K562 (cell line): Measurements from ENCODE around the gene TRABD2B. TPM values are rescaled to one million over a fixed set of nuclear protein-coding genes. Genes with fewer than 3 reads are reported as not detected.

Experiments
- ATAC-seq: fragments of 200-7000 bp; cut with Tn5 transposase; 3 replicates; pipeline ENCODE4 v1.9.1; 2020; ENCODE audit warnings: moderate library complexity
- BruUV-seq: library from RNA; stranded (reverse); fragments of 400-500 nt; replicated peaks from 2 replicates; lab custom pipeline; 2021; lab: Mats Ljungman, UMichigan
- CTCF ChIA-PET: fragments of 300-600 bp; formaldehyde crosslinking; extraction: SDS; loops from one replicate; lab custom pipeline; 2021; ENCODE audit warnings: low intra/inter-chr PET ratio; lab: Yijun Ruan, JAX
- POLR2A ChIA-PET: fragments of 300-600, 350-650 bp; sonication (Branson Sonifier 250); formaldehyde crosslinking; extraction: SDS; loops from one replicate; lab custom pipeline; 2021; ENCODE audit warnings: antibody characterized with exemption, inconsistent platforms; lab: Yijun Ruan, JAX
- DNase-seq, 4 experiments: peaks; one replicate each; pipeline versions ENCODE4 v3.0.0 to v3.0.0-alpha.2; 2011 to 2018; ENCODE audit warnings: low spot score in 3 of 4, mixed read lengths in 3 of 4; ENCODE audit errors: extremely low read depth in 1 of 4
- FAIRE-seq: peaks from 2 replicates; lab custom pipeline; 2011; peaks lifted over from hg19 to GRCh38; lab: Jason Lieb, UNC
- H2AFZ ChIP-seq: 2 replicates; pipeline ENCODE4 v1.6.0; 2011; ENCODE audit warnings: low read depth, low read length, control low read depth, inconsistent platforms
- H3K27ac ChIP-seq: fragments of 200-600 bp; 3 replicates; pipeline ENCODE4 v1.8.0; 2011; ENCODE audit warnings: low read depth, mild to moderate bottlenecking, control low read depth, inconsistent platforms, low read length, moderate library complexity, mixed read lengths; ENCODE audit errors: extremely low read depth
- H3K27me3 ChIP-seq, 2 experiments: fragments of 300-600 bp in 1 of 2; 2 replicates in 1 of 2; 3 replicates in 1 of 2; pipeline versions ENCODE4 v1.6.0 to v1.8.0; 2011; ENCODE audit warnings: inconsistent platforms in 2 of 2, low read length in 2 of 2, mild to moderate bottlenecking in 1 of 2, mixed read lengths in 1 of 2, moderate library complexity in 1 of 2; ENCODE audit not compliant: control insufficient read depth in 2 of 2, insufficient read depth in 2 of 2
- H3K36me3 ChIP-seq: fragments of 300-600 bp; 3 replicates; pipeline ENCODE4 v1.8.0; 2011; ENCODE audit warnings: mild to moderate bottlenecking, low read length, inconsistent platforms; ENCODE audit not compliant: control insufficient read depth, insufficient read depth
- H3K4me1 ChIP-seq, 2 experiments: fragments of 200-600 bp in 1 of 2; replicated peaks in 1 of 2; 2 replicates in 1 of 2; 3 replicates in 1 of 2; pipeline versions ENCODE4 v1.5.1 to v1.8.0; 2011; ENCODE audit warnings: inconsistent platforms in 2 of 2, low read length in 2 of 2, mild to moderate bottlenecking in 1 of 2, mixed read lengths in 1 of 2, moderate library complexity in 1 of 2; ENCODE audit not compliant: control insufficient read depth in 2 of 2, insufficient read depth in 2 of 2
- H3K4me2 ChIP-seq: 2 replicates; pipeline ENCODE4 v1.6.1; 2011; ENCODE audit warnings: low read length, control low read depth, inconsistent platforms, mixed read lengths; ENCODE audit not compliant: insufficient read depth
- H3K4me3 ChIP-seq: fragments of 200-600 bp; sonication (generic), shearing (Covaris generic); 2 replicates; pipeline ENCODE4 v1.5.1; 2016; ENCODE audit warnings: control low read depth, inconsistent platforms
- H3K79me2 ChIP-seq: fragments of 200-600 bp; 3 replicates; pipeline ENCODE4 v1.8.0; 2011; ENCODE audit warnings: low read length, inconsistent platforms; ENCODE audit not compliant: control insufficient read depth, insufficient read depth
- H3K9ac ChIP-seq, 2 experiments: 2 replicates each; pipeline versions ENCODE4 v1.6.0 to v1.6.1; 2011; ENCODE audit warnings: low read depth in 2 of 2, low read length in 2 of 2, control low read depth in 1 of 2, inconsistent platforms in 1 of 2, mild to moderate bottlenecking in 1 of 2, mixed read lengths in 1 of 2; ENCODE audit not compliant: insufficient read depth in 1 of 2
- H3K9me1 ChIP-seq: one replicate; pipeline ENCODE4 v1.6.0; 2011; ENCODE audit warnings: inconsistent platforms, mild to moderate bottlenecking, low read length, moderate library complexity; ENCODE audit not compliant: control insufficient read depth, insufficient read depth
- H3K9me3 ChIP-seq: replicated peaks from 2 replicates; pipeline ENCODE4 v1.5.1; 2011; ENCODE audit warnings: low read depth, low read length, inconsistent platforms; ENCODE audit not compliant: control insufficient read depth, insufficient read depth
- H4K20me1 ChIP-seq: replicated peaks from 2 replicates; pipeline ENCODE4 v1.6.1; 2011; ENCODE audit warnings: low read length, inconsistent platforms, mixed read lengths; ENCODE audit not compliant: control insufficient read depth, insufficient read depth
- BACH1 ChIP-seq: fragments of 200-800 bp; sonication (Bioruptor generic); IDR thresholded peaks from 2 replicates; pipeline ENCODE4 v1.6.1; 2016; ENCODE audit warnings: missing genetic modification characterization, missing compliant biosample characterization
- ETV5 ChIP-seq: sonication (generic); formaldehyde crosslinking; IDR thresholded peaks from 2 replicates; pipeline ENCODE4 v1.4.0; 2020; ENCODE audit warnings: low read depth, mild to moderate bottlenecking, missing genetic modification reagents
- HNRNPUL1 ChIP-seq: fragments of 200-400 bp; formaldehyde crosslinking; IDR thresholded peaks from 2 replicates; pipeline ENCODE4 v1.6.1; 2017; ENCODE audit warnings: low read length
- MEIS2 ChIP-seq: fragments of 450-650 bp; IDR thresholded peaks from 2 replicates; pipeline ENCODE4 v1.6.1; 2014; ENCODE audit warnings: mild to moderate bottlenecking; ENCODE audit not compliant: partially characterized antibody
- NFIC ChIP-seq: fragments of 450-650 bp; IDR thresholded peaks from 2 replicates; pipeline ENCODE4 v1.6.1; 2017; ENCODE audit warnings: mild to moderate bottlenecking, inconsistent platforms
- NFIX ChIP-seq: fragments of 250-450 bp; sonication (Bioruptor Pico); IDR thresholded peaks from 2 replicates; pipeline ENCODE4 v1.4.0; 2020; ENCODE audit warnings: low read depth, mild to moderate bottlenecking, moderate library complexity
- RBM17 ChIP-seq: fragments of 200-400 bp; formaldehyde crosslinking; IDR thresholded peaks from 2 replicates; pipeline ENCODE4 v1.6.1; 2017; ENCODE audit warnings: low read depth, mild to moderate bottlenecking, low read length, borderline replicate concordance
- RFX1 ChIP-seq: fragments of 450-650 bp; IDR thresholded peaks from 2 replicates; pipeline ENCODE4 v1.6.1; 2016; ENCODE audit warnings: mild to moderate bottlenecking, moderate library complexity
- SMAD2 ChIP-seq: fragments of 150-350 bp; IDR thresholded peaks from 2 replicates; pipeline ENCODE4 v1.6.1; 2014; ENCODE audit warnings: low read depth, mild to moderate bottlenecking, low read length
- SRSF7 ChIP-seq: fragments of 200-400 bp; formaldehyde crosslinking; optimal IDR thresholded peaks from 2 replicates; pipeline ENCODE3; 2017; ENCODE audit warnings: mild to moderate bottlenecking, low read depth, low read length
- TARDBP ChIP-seq: fragments of 450-650 bp; IDR thresholded peaks from 2 replicates; pipeline ENCODE4 v1.6.1; 2016
- TCF7L2 ChIP-seq: fragments of 150-350 bp; IDR thresholded peaks from 2 replicates; pipeline ENCODE4 v1.6.1; 2016; ENCODE audit warnings: low read depth, mild to moderate bottlenecking, low read length, moderate library complexity
- ZBTB5 ChIP-seq: fragments of 450-650 bp; IDR thresholded peaks from 2 replicates; pipeline ENCODE4 v1.6.1; 2017; ENCODE audit warnings: antibody characterized with exemption
- ZNF274 ChIP-seq: IDR thresholded peaks from 2 replicates; pipeline ENCODE4 v1.6.1; 2011; ENCODE audit warnings: low read depth, mild to moderate bottlenecking, low read length, moderate library complexity, borderline replicate concordance
- WGBS: fragments of 100-300 bp; shearing (Covaris generic); methylation state at CpG from one replicate; pipeline ENCODE4 v1.1.6; 2016; ENCODE audit warnings: low coverage, mixed read lengths; ENCODE audit not compliant: insufficient coverage; ENCODE audit errors: missing lambda C conversion rate; 5-methylcytosine and 5-hydroxymethylcytosine counted together
- in situ Hi-C: fragments of 300-500 bp; cut with MboI; formaldehyde crosslinking; loops from 4 replicates; pipeline ENCODE4 v1.15.0; 2018; ENCODE audit warnings: inconsistent platforms, mixed read lengths
- intact Hi-C: fragments of 100-400 bp; cut with micrococcal nuclease; formaldehyde crosslinking; loops from 2 replicates; pipeline ENCODE4 v1.14.2; 2022
- polyA plus RNA-seq, 8 experiments: library from polyadenylated mRNA; depleted of rRNA in 4 of 8; stranded (reverse) in 5 of 8; unstranded in 3 of 8; fragments of >200 nt; fragmentation: Nextera tagmentation in 2 of 8; fragmentation: Illumina TruSeq in 1 of 8; extraction: Ambion mirVana in 2 of 8; extraction: Trizol in 1 of 8; gene quantifications; 2 replicates each; pipeline versions ENCODE4 v1.2.1 to v1.2.3, GENCODE V29; 2011 to 2014; ENCODE audit warnings: inconsistent platforms in 1 of 8, missing spikeins in 1 of 8
- total RNA-seq, 7 experiments: library from RNA; depleted of rRNA in 6 of 7; stranded (reverse); fragments of >200 nt in 6 of 7; fragmentation: Illumina TruSeq in 2 of 7; extraction: Trizol in 2 of 7; gene quantifications; 2 replicates each; pipeline versions ENCODE4 v1.2.1 to v1.2.3, GENCODE V29; 2011 to 2021; ENCODE audit warnings: low replicate concordance in 1 of 7

The TRABD2B gene
- total and polyA plus RNA-seq, 9 of the 15 experiments (the other 6 are each of a cell fraction or from before 2014, with no cell fraction given) = not detected

GRCh38 chr1:47797575-47797974, 199.6 kb downstream of the TRABD2B start:
- H3K27ac ChIP-seq = no peak overlapping the region
- no peak overlapping the region for H2AFZ ChIP-seq
- WGBS = 0% methylated on average over 2 of the region's 2 CpGs
- FAIRE-seq (no peak), ATAC-seq (no peak), DNase-seq (no peak)
- no peak overlapping the region for H3K4me3 ChIP-seq
- H3K4me1 ChIP-seq = no peaks in the 10 kb centered on the region
- H3K9me1 ChIP-seq = no peaks in the 10 kb centered on the region
- intact Hi-C loops = no loop called here
- H4K20me1 ChIP-seq = peaks cover 3% of the 10 kb centered on the region; the same call in 1 of the 2 replicates
- ChIA-PET CTCF (no interaction called here), POLR2A (no interaction called here)
- in situ Hi-C loops = no loop called here
- peaks cover 0 to 4% of the 10 kb centered on the region in 2 experiments; a peak in 1 of 5 replicates for H3K27me3 ChIP-seq
- no peak overlapping the region for H3K4me2 ChIP-seq
- H3K36me3 ChIP-seq = no peaks in the 10 kb centered on the region
- no peaks in the 10 kb centered on the region for H3K9me3 ChIP-seq
- H3K9ac ChIP-seq = no peak overlapping the region
- no peaks in the 10 kb centered on the region for H3K79me2 ChIP-seq
- no TSS peak for BruUV-seq
- TF ChIP-seq NFIC = peak; percentile 92
- TF ChIP-seq RBM17 = no peak
- no peak for TF ChIP-seq ZNF274
- no peak for TF ChIP-seq ETV5 (CRISPR knock-in tag)
- TF ChIP-seq SRSF7 = no peak
- TF ChIP-seq SMAD2 = no peak
- TF ChIP-seq NFIX (CRISPR knock-in tag) = peak; percentile 75
- no peak for TF ChIP-seq TARDBP
- TF ChIP-seq MEIS2 = peak; percentile 11
- no peak for TF ChIP-seq RFX1
- no peak for TF ChIP-seq HNRNPUL1
- TF ChIP-seq BACH1 (tag) = no peak
- no peak for TF ChIP-seq ZBTB5
- no peak for TF ChIP-seq TCF7L2
